GM12865 (cell line): ENCODE data around the gene KRT79.

Experiments used
- DNase-seq: peaks from one replicate; pipeline ENCODE4 v3.0.0; 2010; ENCODE audit warnings: low read depth
- H3K4me3 ChIP-seq: 2 replicates; pipeline ENCODE4 v1.5.1; 2011; ENCODE audit warnings: mild to moderate bottlenecking, low read depth, low read length, control low read depth
- TF ChIP-seq, protein P1 (sequence below): IDR thresholded peaks from 2 replicates; pipeline ENCODE4 v1.5.1; 2011; ENCODE audit warnings: low read length, control low read depth, low read depth, inconsistent platforms; ENCODE audit not compliant: insufficient read depth; ENCODE audit errors: missing control alignments

The KRT79 gene

DNA sequence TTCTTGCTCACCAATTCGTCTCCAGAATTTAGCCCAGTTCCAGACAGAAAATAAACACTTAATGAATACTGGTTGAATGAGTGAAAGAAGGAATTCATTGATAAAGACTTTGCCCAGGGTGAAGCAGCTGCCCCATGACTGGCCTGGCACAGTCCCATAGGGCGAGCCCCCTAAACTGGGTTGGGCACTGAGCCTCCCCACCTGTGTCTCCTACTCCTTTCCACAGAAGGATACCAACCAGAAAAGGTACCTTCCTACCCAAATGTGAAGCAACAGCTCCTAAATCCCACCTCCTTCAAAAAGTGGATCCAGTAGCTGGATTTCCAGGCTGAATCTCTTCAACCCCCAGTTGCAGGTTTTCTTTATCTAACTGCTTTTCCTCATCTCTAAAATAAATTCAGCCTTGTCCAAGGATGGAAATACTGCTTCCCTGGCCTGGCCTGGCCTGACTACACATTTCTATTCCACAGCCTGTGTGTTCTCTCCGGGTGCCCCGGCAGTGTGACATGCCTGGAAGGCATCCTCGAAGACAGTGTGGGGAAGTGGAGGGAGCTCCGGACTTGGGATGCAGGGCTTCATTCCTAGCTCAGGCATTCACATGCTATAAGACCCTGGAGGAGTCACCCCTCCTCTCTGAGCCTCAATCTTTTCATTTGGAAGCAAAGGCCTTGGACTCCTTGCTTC, 45.8 kb downstream of the KRT79 start:
- no peak overlapping the region for H3K4me3 ChIP-seq
- DNase-seq, result no peak
- TF ChIP-seq, protein P1, sequence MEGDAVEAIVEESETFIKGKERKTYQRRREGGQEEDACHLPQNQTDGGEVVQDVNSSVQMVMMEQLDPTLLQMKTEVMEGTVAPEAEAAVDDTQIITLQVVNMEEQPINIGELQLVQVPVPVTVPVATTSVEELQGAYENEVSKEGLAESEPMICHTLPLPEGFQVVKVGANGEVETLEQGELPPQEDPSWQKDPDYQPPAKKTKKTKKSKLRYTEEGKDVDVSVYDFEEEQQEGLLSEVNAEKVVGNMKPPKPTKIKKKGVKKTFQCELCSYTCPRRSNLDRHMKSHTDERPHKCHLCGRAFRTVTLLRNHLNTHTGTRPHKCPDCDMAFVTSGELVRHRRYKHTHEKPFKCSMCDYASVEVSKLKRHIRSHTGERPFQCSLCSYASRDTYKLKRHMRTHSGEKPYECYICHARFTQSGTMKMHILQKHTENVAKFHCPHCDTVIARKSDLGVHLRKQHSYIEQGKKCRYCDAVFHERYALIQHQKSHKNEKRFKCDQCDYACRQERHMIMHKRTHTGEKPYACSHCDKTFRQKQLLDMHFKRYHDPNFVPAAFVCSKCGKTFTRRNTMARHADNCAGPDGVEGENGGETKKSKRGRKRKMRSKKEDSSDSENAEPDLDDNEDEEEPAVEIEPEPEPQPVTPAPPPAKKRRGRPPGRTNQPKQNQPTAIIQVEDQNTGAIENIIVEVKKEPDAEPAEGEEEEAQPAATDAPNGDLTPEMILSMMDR, result no peak

DNA sequence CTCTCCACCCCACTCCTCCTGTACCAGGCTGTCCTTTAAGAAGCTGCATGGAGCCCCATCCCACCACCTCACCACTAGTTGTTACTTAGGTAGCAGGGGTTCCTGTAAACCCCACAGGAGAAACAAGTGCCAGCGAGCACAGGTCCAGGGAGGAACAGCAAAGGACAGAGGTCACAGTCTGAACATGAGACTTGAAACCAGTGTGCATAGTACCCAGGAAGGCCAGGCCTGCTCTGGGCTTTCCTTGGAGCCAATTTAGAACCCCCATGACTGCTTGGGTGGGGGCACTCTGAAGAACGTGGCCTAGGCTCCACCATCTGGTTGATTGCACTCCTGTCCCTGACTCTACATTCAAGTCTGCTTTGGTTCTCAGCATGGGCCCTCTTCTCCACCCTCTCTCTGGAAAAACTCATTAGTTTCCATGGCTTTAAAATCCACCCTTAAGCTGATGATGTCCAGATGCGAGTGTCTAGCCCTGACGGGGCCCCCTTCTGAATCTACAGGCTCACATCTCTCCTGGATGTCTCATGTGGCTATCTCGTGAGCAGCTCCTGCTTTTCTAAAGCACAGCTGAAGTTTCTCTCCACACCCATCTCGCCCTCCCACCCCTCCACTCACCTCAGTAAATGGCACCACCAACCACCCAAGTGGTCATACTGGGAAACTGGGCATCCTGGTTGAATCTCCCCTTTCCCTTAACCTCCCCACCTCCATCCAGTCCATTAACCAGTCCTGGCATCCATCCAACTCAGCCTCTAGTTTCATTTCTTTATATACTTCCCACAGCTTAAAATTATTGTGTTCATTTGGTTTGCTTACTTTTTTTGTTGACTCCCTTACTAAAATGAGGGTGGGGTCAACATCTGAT, 46.6 kb downstream of the KRT79 start:
- no peak overlapping the region for H3K4me3 ChIP-seq
- TF ChIP-seq, protein P1, result no peak
- no peak for DNase-seq

GRCh38 chr12:52784909-52785308, 49.2 kb downstream of the KRT79 start:
- no peak for DNase-seq
- TF ChIP-seq, protein P1, result no peak
- H3K4me3 ChIP-seq, result no peak overlapping the region

- no peak for DNase-seq
- H3K4me3 ChIP-seq, result no peak overlapping the region
- TF ChIP-seq, protein P1, result no peak
Observed at GRCh38 chr12:52783563-52784316, 50.4 kb downstream of the KRT79 start.

DNA sequence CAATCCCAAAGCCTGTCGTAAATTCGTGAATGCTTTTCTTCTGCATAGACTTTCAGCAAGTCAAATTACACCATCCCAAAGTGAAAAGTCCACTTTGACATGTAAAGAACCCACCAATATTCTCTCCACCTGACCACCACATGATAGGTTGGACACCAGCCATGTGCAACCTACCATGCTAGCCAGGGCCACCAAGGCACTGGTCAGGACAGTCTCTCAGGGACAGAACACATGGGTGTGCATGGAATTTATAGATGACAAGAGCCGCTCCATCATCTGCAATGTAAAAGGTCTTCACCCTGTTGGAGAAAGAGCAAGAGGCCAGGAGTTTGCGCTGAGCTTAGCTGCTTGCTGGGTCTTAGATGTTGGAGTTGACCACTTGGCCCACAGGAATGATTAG, 51.6 kb downstream of the KRT79 start:
- DNase-seq, result no peak
- TF ChIP-seq, protein P1, result no peak
- no peak overlapping the region for H3K4me3 ChIP-seq

GRCh38 chr12:52781399-52782082, 52.6 kb downstream of the KRT79 start:
- no peak overlapping the region for H3K4me3 ChIP-seq
- DNase-seq, result no peak
- TF ChIP-seq, protein P1, result no peak
